Bronchial epithelial cell (primary cell): ENCODE measurements around the gene SYNPR. TPM values are rescaled to one million over a fixed set of nuclear protein-coding genes. Genes with fewer than 3 reads are reported as not detected.

Experiments used
- DNase-seq: peaks from one replicate; pipeline ENCODE4 v3.0.0-alpha.2; 2010; ENCODE audit warnings: low read depth
- FAIRE-seq: peaks from 2 replicates; lab custom pipeline; 2011; peaks lifted over from hg19 to GRCh38; lab: Jason Lieb, UNC
- H3K27me3 ChIP-seq: 2 replicates; pipeline ENCODE4 v1.5.1; 2011; ENCODE audit warnings: low read length; ENCODE audit not compliant: control insufficient read depth, insufficient read depth
- H3K36me3 ChIP-seq: 2 replicates; pipeline ENCODE4 v1.5.1; 2011; ENCODE audit warnings: low read length; ENCODE audit not compliant: control insufficient read depth, insufficient read depth
- H3K4me3 ChIP-seq: 2 replicates; pipeline ENCODE4 v1.5.1; 2011; ENCODE audit warnings: mild to moderate bottlenecking, low read depth, low read length, control low read depth
- CTCF ChIP-seq: IDR thresholded peaks from 2 replicates; pipeline ENCODE4 v1.5.1; 2011; ENCODE audit warnings: mild to moderate bottlenecking, moderate library complexity, low read length, control low read depth, inconsistent platforms; ENCODE audit not compliant: insufficient read depth, severe bottlenecking
- total RNA-seq: library from RNA; depleted of rRNA; stranded (reverse); fragments of >200 nt; gene quantifications from 2 replicates; pipeline ENCODE4 v1.2.1, GENCODE V29; 2014

The SYNPR gene
- total RNA-seq, 1 donor from 2014 or later = not detected

- Histone ChIP-seq H3K36me3 (no peaks in the 10 kb centered on the region), H3K27me3 (no peaks in the 10 kb centered on the region), H3K4me3 (no peak overlapping the region)
- DNase-seq (peak; percentile 69), FAIRE-seq (no peak)
- no peak for TF ChIP-seq CTCF
Observed at GRCh38 chr3:63450634-63451363, 172.7 kb downstream of the SYNPR start.

DNA sequence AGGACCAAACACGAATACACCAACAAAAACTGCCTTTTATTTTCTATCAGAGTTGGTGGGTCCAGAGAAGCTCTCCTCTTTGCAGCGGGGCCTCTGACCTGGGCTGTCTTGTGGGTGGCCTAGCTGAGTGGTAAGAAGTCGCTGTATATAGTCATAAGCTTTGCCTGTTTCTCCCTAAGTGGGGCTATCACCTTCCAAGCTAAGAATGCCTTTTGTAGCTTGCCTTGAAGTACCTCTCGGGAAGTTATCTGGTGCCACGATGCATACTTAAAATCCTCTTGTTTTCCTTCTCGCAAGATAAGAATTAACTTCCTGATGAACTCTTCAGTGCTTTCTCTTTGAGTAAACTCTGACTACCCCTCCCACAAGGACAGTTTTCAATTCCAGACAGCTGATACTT, 178.8 kb downstream of the SYNPR start:
- Histone ChIP-seq H3K36me3 (no peaks in the 10 kb centered on the region), H3K27me3 (no peaks in the 10 kb centered on the region), H3K4me3 (no peak overlapping the region)
- FAIRE-seq (no peak), DNase-seq (no peak)
- TF ChIP-seq CTCF = no peak

DNA sequence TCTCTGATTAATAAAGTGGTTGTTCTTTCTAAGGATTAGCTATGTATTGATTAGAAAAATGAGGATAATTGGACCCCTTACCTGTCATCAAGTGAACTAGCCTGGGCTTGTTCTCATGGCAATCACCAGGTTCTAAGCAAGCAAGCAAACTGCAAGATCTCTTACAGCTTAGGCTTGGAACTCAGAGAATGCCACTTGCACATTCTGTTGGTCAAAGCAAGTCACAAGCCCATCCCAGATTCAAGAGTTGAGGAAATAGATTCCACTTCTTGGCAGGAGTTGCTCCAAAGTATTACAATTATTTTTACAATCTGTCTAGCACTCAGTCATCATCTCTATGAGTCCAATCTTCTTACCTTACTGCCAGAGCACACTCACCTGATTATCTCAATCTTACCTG, 180.3 kb downstream of the SYNPR start:
- FAIRE-seq (no peak), DNase-seq (no peak)
- H3K4me3 ChIP-seq = no peak overlapping the region
- no peaks in the 10 kb centered on the region for H3K27me3 ChIP-seq
- H3K36me3 ChIP-seq = no peaks in the 10 kb centered on the region
- no peak for TF ChIP-seq CTCF

DNA sequence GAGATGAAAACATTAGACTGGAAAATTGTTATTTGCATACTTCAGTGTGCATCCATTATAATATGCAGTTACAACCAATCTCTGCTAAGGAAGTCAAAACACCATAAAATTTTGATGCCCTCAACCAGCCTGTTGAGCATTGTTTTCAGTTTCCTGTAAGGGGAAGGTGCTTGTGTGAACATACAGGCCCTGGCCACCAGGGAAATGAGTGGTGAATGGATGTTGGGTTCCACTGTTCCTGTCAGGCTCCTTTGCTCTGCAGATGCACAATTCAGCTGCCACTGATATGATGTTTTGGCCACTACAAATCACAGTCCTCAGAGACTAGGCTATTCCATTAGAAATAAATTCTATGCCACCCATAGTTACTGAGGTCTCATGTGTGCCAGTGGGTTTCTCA, 184.6 kb downstream of the SYNPR start:
- Histone ChIP-seq H3K27me3 (no peaks in the 10 kb centered on the region), H3K36me3 (no peaks in the 10 kb centered on the region), H3K4me3 (no peak overlapping the region)
- DNase-seq = no peak
- no peak for TF ChIP-seq CTCF
- FAIRE-seq = no peak

- no peak overlapping the region for H3K4me3 ChIP-seq
- no peaks in the 10 kb centered on the region for H3K27me3 ChIP-seq
- no peaks in the 10 kb centered on the region for H3K36me3 ChIP-seq
- FAIRE-seq (no peak), DNase-seq (no peak)
- no peak for TF ChIP-seq CTCF
Observed at GRCh38 chr3:63467392-63467791, 189.3 kb downstream of the SYNPR start.

DNA sequence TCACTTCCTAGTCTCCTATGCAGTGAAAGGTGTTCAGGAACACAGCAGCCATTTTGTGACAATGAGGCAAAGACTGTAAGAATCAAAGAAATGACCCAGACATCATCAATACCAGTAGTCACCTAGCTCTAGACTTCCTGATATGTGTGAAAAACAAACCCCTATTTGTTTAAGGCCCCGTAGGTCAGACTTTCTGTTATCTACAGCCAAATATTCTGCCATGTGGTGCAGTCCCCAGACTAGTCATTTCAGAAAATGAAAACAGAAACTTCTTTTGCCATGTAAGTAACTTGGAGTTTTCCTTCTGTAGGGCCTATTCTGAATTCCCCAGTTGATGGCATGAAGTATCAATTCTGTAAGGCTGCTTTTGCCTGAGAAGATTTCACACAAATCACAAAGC, 192.6 kb downstream of the SYNPR start:
- no peak for FAIRE-seq
- Histone ChIP-seq H3K27me3 (no peaks in the 10 kb centered on the region), H3K36me3 (no peaks in the 10 kb centered on the region), H3K4me3 (no peak overlapping the region)
- TF ChIP-seq CTCF = no peak
- no peak for DNase-seq
